SK-N-SH treated with all-trans-retinoic acid at 6 μM for 48 hours (cell line): ENCODE measurements around the gene ASCC3.

Experiments
- ATAC-seq: fragments of 200-7000 bp; cut with Tn5 transposase; 3 replicates; pipeline ENCODE4 v1.9.1; 2020; ENCODE audit warnings: mild to moderate bottlenecking, moderate library complexity
- ARNTL ChIP-seq: fragments of 450-650 bp; formaldehyde crosslinking; IDR thresholded peaks from 2 replicates; pipeline ENCODE4 v1.5.0; 2020; ENCODE audit warnings: low read depth, mild to moderate bottlenecking, moderate library complexity, borderline replicate concordance
- CSDC2 ChIP-seq: fragments of 250-450 bp; sonication (Bioruptor Pico); IDR thresholded peaks from 2 replicates; pipeline ENCODE4 v1.5.0; 2020; ENCODE audit warnings: mild to moderate bottlenecking, moderate library complexity
- GLIS3 ChIP-seq: fragments of 250-450 bp; sonication (Bioruptor Pico); IDR thresholded peaks from 2 replicates; pipeline ENCODE4 v1.5.0; 2020; ENCODE audit warnings: mild to moderate bottlenecking, moderate library complexity
- ISL1 ChIP-seq: fragments of 250-450 bp; sonication (Bioruptor Pico); IDR thresholded peaks from 2 replicates; pipeline ENCODE4 v2.1.2; 2022; ENCODE audit warnings: mild to moderate bottlenecking, moderate library complexity
- OSR1 ChIP-seq: fragments of 250-450 bp; sonication (Bioruptor Pico); IDR thresholded peaks from 2 replicates; pipeline ENCODE4 v1.8.0; 2022; ENCODE audit warnings: moderate library complexity, mild to moderate bottlenecking, inconsistent platforms
- PPARA ChIP-seq: fragments of 250-450 bp; sonication (Bioruptor Pico); IDR thresholded peaks from 2 replicates; pipeline ENCODE4 v1.5.0; 2020; ENCODE audit warnings: mild to moderate bottlenecking, borderline replicate concordance
- RARB ChIP-seq: fragments of 250-450 bp; sonication (Bioruptor Pico); IDR thresholded peaks from 2 replicates; pipeline ENCODE4 v1.8.0; 2021; ENCODE audit warnings: mild to moderate bottlenecking, moderate library complexity
- SNAI2 ChIP-seq: fragments of 250-450 bp; sonication (Bioruptor Pico); IDR thresholded peaks from 2 replicates; pipeline ENCODE4 v1.5.0; 2020; ENCODE audit warnings: mild to moderate bottlenecking, moderate library complexity
- TOX ChIP-seq: fragments of 250-450 bp; sonication (Bioruptor Pico); IDR thresholded peaks from 2 replicates; pipeline ENCODE4 v1.8.0; 2021; ENCODE audit warnings: mild to moderate bottlenecking, moderate library complexity, borderline replicate concordance
- ZC3H10 ChIP-seq: fragments of 250-450 bp; sonication (Bioruptor Pico); IDR thresholded peaks from 2 replicates; pipeline ENCODE4 v1.5.1; 2021; ENCODE audit warnings: mild to moderate bottlenecking, moderate library complexity
- ZFP3 ChIP-seq: fragments of 250-450 bp; sonication (Bioruptor Pico); IDR thresholded peaks from 2 replicates; pipeline ENCODE4 v1.5.0; 2020; ENCODE audit warnings: mild to moderate bottlenecking, moderate library complexity
- ZFP30 ChIP-seq: fragments of 450-650 bp; formaldehyde crosslinking; IDR thresholded peaks from 2 replicates; pipeline ENCODE4 v1.5.0; 2022; ENCODE audit warnings: mild to moderate bottlenecking, moderate library complexity
- ZNF565 ChIP-seq: fragments of 450-650 bp; formaldehyde crosslinking; conservative IDR thresholded peaks from 2 replicates; pipeline ENCODE4 v1.5.0; 2020; ENCODE audit warnings: low read depth, mild to moderate bottlenecking, moderate library complexity
- ZNF70 ChIP-seq: fragments of 450-650 bp; formaldehyde crosslinking; IDR thresholded peaks from 2 replicates; pipeline ENCODE4 v1.5.0; 2020; ENCODE audit warnings: mild to moderate bottlenecking, moderate library complexity
- ZNF8 ChIP-seq: fragments of 450-650 bp; formaldehyde crosslinking; IDR thresholded peaks from 2 replicates; pipeline ENCODE4 v1.5.0; 2020; ENCODE audit warnings: mild to moderate bottlenecking, moderate library complexity
- TF ChIP-seq, protein P1 (sequence below): fragments of 250-450 bp; sonication (Bioruptor Pico); IDR thresholded peaks from 2 replicates; pipeline ENCODE4 v1.5.0; 2020; ENCODE audit warnings: mild to moderate bottlenecking, moderate library complexity
- TF ChIP-seq, protein P2 (sequence below): fragments of 250-450 bp; sonication (Bioruptor Pico); IDR thresholded peaks from 2 replicates; pipeline ENCODE4 v1.8.0; 2020; ENCODE audit warnings: mild to moderate bottlenecking, moderate library complexity, borderline replicate concordance
- TF ChIP-seq, protein P3 (sequence below): fragments of 250-450 bp; sonication (Bioruptor Pico); IDR thresholded peaks from 2 replicates; pipeline ENCODE4 v1.5.1; 2021; ENCODE audit warnings: mild to moderate bottlenecking, moderate library complexity
- TF ChIP-seq, protein P4 (sequence below): fragments of 250-450 bp; sonication (Bioruptor Pico); IDR thresholded peaks from 2 replicates; pipeline ENCODE4 v1.5.1; 2020; ENCODE audit warnings: low read depth, mild to moderate bottlenecking, moderate library complexity

Gene ASCC3

DNA sequence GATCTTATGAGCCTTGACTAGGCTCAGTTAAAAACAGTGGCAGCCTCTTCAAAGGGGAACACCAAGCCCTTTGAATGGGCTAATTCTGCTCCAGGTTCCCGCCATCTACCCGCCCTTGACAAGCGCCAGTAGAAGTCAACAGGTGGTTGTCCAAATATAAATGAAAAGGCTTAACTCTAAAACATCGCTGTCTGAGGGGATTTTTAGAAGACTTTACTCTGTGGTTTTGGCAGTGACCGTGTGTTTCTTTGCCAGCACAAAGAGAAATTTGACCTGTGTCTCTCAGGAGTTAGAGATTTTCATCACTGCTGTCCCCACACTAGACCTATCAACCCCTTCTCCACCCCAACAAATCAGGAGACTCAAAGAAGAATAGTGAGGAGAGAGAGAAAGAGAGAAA, 396.7 kb downstream of the ASCC3 start:
- TF ChIP-seq RARB (CRISPR knock-in tag) (no peak), ZFP30 (CRISPR knock-in tag) (no peak), ARNTL (no peak), CSDC2 (CRISPR knock-in tag) (no peak), ZNF8 (CRISPR knock-in tag) (no peak), TOX (CRISPR knock-in tag) (no peak), ISL1 (CRISPR knock-in tag) (no peak), ZC3H10 (CRISPR knock-in tag) (no peak), GLIS3 (CRISPR knock-in tag) (no peak), PPARA (no peak)
- TF ChIP-seq, protein P1, sequence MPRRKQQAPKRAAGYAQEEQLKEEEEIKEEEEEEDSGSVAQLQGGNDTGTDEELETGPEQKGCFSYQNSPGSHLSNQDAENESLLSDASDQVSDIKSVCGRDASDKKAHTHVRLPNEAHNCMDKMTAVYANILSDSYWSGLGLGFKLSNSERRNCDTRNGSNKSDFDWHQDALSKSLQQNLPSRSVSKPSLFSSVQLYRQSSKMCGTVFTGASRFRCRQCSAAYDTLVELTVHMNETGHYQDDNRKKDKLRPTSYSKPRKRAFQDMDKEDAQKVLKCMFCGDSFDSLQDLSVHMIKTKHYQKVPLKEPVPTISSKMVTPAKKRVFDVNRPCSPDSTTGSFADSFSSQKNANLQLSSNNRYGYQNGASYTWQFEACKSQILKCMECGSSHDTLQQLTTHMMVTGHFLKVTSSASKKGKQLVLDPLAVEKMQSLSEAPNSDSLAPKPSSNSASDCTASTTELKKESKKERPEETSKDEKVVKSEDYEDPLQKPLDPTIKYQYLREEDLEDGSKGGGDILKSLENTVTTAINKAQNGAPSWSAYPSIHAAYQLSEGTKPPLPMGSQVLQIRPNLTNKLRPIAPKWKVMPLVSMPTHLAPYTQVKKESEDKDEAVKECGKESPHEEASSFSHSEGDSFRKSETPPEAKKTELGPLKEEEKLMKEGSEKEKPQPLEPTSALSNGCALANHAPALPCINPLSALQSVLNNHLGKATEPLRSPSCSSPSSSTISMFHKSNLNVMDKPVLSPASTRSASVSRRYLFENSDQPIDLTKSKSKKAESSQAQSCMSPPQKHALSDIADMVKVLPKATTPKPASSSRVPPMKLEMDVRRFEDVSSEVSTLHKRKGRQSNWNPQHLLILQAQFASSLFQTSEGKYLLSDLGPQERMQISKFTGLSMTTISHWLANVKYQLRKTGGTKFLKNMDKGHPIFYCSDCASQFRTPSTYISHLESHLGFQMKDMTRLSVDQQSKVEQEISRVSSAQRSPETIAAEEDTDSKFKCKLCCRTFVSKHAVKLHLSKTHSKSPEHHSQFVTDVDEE (CRISPR knock-in tag): no peak
- ATAC-seq: no peak

DNA sequence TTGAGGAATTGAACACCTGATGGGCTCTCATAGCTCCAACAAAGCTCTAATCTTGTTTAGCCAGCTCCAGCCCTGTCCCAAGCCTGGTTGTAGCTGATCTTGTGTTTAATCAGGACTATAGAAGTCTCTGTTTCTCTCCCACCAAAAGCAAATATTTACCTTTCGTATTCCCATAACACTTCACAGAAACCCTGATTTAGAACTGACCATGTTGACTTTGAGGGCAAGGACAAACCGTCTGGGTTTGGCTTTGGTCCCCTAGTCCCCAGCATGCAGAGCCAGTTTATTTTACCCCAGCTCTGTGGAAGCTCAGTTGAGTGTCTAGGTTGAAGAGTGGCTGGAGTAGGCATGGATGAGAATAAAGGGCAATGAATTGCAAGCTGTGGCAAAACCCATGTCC, 398.4 kb downstream of the ASCC3 start:
- ATAC-seq: no peak
- TF ChIP-seq, protein P2, sequence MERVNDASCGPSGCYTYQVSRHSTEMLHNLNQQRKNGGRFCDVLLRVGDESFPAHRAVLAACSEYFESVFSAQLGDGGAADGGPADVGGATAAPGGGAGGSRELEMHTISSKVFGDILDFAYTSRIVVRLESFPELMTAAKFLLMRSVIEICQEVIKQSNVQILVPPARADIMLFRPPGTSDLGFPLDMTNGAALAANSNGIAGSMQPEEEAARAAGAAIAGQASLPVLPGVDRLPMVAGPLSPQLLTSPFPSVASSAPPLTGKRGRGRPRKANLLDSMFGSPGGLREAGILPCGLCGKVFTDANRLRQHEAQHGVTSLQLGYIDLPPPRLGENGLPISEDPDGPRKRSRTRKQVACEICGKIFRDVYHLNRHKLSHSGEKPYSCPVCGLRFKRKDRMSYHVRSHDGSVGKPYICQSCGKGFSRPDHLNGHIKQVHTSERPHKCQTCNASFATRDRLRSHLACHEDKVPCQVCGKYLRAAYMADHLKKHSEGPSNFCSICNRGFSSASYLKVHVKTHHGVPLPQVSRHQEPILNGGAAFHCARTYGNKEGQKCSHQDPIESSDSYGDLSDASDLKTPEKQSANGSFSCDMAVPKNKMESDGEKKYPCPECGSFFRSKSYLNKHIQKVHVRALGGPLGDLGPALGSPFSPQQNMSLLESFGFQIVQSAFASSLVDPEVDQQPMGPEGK: no peak
- no peak for TF ChIP-seq SNAI2

DNA sequence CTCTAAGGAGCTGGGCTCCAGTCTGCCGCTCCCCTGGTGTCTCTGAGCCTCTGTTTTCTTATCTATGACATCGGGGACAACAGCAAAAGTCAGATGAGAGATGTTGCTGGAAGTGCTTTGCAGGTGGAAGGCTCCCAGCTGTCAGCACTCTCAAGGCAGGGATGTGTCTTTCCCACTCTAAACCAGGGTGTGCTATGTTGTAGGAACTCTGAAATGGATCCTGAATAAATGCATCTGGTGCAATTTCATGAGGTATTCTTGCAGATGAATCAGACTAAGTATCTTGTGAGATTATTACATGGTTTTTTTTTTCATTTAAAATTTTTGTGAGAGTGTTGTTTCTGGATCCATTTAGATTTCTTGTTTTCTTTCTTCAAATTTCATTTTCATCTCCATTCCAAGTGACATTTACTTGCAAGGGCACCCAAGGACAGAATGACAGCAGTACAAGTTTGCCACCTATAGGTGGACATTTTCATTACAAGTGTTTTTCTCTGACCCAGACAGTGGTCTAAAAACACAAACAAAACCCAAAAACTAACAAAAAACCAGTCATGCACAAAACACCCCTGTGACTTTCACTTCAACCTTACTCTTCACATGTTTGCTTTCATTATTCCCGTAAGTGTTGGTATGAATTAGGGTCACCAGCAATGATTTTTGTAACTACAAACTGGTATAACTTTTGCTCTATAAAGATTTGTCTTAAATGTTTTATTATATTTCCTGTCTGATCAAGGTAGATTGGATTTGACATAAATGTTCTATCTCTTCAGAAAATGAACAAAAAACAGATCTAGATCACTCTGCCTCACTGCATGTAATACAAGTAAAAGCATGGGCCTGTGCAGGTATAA, 401.7 kb downstream of the ASCC3 start:
- ATAC-seq: peak; percentile 84
- TF ChIP-seq SNAI2: no peak
- TF ChIP-seq, protein P3, sequence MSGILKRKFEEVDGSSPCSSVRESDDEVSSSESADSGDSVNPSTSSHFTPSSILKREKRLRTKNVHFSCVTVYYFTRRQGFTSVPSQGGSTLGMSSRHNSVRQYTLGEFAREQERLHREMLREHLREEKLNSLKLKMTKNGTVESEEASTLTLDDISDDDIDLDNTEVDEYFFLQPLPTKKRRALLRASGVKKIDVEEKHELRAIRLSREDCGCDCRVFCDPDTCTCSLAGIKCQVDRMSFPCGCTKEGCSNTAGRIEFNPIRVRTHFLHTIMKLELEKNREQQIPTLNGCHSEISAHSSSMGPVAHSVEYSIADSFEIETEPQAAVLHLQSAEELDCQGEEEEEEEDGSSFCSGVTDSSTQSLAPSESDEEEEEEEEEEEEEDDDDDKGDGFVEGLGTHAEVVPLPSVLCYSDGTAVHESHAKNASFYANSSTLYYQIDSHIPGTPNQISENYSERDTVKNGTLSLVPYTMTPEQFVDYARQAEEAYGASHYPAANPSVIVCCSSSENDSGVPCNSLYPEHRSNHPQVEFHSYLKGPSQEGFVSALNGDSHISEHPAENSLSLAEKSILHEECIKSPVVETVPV (CRISPR knock-in tag): no peak
- TF ChIP-seq RARB (CRISPR knock-in tag): no peak
- TF ChIP-seq, protein P4, sequence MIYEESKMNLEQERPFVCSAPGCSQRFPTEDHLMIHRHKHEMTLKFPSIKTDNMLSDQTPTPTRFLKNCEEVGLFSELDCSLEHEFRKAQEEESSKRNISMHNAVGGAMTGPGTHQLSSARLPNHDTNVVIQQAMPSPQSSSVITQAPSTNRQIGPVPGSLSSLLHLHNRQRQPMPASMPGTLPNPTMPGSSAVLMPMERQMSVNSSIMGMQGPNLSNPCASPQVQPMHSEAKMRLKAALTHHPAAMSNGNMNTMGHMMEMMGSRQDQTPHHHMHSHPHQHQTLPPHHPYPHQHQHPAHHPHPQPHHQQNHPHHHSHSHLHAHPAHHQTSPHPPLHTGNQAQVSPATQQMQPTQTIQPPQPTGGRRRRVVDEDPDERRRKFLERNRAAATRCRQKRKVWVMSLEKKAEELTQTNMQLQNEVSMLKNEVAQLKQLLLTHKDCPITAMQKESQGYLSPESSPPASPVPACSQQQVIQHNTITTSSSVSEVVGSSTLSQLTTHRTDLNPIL (CRISPR knock-in tag): no peak
- no peak for TF ChIP-seq TOX (CRISPR knock-in tag)
- TF ChIP-seq ARNTL: no peak
- no peak for TF ChIP-seq ZNF70 (CRISPR knock-in tag)
- no peak for TF ChIP-seq OSR1
- no peak for TF ChIP-seq ZFP30 (CRISPR knock-in tag)
- no peak for TF ChIP-seq PPARA
- no peak for TF ChIP-seq ZFP3 (CRISPR knock-in tag)
- no peak for TF ChIP-seq ZNF565 (CRISPR knock-in tag)

DNA sequence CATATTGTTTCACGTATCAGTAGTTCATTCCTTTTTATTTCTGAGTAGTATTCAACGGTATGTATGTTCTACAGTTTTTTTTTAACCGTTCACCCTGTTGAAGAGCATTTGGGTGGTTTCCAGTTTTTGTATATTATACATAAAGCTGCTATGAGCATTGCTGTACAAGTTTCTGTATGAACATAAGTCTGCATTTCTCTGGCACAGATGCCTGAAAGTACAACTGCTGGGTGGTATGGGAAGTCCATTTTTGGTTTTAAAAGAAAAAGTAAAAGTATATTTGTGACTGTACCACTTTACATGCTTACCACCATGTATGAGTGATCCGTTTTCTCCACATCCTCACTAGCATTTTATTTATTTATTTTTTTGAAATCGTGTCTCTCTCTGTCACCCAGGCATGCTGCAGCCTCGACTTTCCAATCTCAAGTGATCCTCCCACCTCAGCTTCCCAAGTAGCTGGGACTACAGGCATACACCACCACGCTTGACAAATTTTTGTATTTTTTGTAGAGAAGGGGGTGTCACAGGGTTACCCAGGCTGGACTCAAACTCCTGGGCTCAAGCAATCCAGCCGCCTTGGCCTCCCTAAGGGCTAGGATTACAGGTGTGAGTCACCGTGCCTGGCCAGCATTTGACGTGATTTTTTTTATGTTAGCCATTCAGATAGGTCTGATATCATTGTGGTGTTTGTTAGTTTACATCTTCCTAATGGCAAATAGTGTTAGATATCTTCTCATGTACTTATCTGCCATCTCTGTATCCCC, 405.4 kb downstream of the ASCC3 start:
- peak; percentile 21; the same call in 2 of the 3 replicates for ATAC-seq
- TF ChIP-seq ZNF70 (CRISPR knock-in tag) (no peak), ISL1 (CRISPR knock-in tag) (no peak), RARB (CRISPR knock-in tag) (no peak), ZFP3 (CRISPR knock-in tag) (no peak), OSR1 (no peak)
- TF ChIP-seq, protein P1 (CRISPR knock-in tag): no peak
- TF ChIP-seq, protein P2: no peak
- TF ChIP-seq, protein P4 (CRISPR knock-in tag): no peak
